ENCODE measurements around the gene MRTFA. TPM values are rescaled to one million over a fixed set of nuclear protein-coding genes. Genes with fewer than 3 reads are reported as not detected.
A peak's percentile ranks its signal among the peaks of the same experiment; 100 is the strongest.

Gene MRTFA
- total and polyA plus RNA-seq, 9 of the 15 experiments (the other 6 are each of a cell fraction or from before 2014, with no cell fraction given): 0.84 to 21.1 (median 3.7) TPM

DNA sequence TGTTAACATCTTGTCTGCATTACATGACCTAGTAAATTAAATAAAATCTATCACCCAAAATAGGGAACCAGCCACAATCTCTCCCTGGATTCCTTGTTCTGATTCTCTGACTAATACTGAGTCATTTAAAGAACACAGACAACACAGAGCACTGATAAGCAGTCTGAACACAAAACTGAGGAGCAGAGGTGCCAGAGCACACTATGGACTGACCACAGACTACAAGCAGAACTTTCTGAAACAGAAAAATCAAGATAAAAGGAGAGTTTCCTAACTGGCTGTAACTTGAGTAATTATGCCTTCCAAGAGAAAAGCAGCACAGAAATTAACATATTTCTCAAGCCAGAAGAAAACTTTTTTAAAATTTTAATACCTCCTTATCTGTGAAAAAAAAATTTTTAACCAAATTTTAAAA, 137.3 kb downstream of the MRTFA start (continued):
- TF ChIP-seq CBFA2T2 (conservative IDR thresholded peaks at IDR 0.05): peak; percentile 78
- no peak for TF ChIP-seq PURB (CRISPR knock-in tag; IDR thresholded peaks at IDR 0.05; ENCODE audit: low read depth)
- TF ChIP-seq, protein P1, sequence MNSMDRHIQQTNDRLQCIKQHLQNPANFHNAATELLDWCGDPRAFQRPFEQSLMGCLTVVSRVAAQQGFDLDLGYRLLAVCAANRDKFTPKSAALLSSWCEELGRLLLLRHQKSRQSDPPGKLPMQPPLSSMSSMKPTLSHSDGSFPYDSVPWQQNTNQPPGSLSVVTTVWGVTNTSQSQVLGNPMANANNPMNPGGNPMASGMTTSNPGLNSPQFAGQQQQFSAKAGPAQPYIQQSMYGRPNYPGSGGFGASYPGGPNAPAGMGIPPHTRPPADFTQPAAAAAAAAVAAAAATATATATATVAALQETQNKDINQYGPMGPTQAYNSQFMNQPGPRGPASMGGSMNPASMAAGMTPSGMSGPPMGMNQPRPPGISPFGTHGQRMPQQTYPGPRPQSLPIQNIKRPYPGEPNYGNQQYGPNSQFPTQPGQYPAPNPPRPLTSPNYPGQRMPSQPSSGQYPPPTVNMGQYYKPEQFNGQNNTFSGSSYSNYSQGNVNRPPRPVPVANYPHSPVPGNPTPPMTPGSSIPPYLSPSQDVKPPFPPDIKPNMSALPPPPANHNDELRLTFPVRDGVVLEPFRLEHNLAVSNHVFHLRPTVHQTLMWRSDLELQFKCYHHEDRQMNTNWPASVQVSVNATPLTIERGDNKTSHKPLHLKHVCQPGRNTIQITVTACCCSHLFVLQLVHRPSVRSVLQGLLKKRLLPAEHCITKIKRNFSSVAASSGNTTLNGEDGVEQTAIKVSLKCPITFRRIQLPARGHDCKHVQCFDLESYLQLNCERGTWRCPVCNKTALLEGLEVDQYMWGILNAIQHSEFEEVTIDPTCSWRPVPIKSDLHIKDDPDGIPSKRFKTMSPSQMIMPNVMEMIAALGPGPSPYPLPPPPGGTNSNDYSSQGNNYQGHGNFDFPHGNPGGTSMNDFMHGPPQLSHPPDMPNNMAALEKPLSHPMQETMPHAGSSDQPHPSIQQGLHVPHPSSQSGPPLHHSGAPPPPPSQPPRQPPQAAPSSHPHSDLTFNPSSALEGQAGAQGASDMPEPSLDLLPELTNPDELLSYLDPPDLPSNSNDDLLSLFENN (IDR thresholded peaks at IDR 0.05; ENCODE audit: low read depth in 2 of 2, low read length in 2 of 2): no peak
- no peak for TF ChIP-seq TGIF2 (CRISPR knock-in tag; IDR thresholded peaks at IDR 0.05)
- no peak for TF ChIP-seq HNRNPK (IDR thresholded peaks at IDR 0.05; ENCODE audit: low read depth, low read length, poor library complexity, severe bottlenecking)
- no peak for TF ChIP-seq TCF7L2 (IDR thresholded peaks at IDR 0.05; ENCODE audit: low read depth, low read length)
- TF ChIP-seq, protein P2, sequence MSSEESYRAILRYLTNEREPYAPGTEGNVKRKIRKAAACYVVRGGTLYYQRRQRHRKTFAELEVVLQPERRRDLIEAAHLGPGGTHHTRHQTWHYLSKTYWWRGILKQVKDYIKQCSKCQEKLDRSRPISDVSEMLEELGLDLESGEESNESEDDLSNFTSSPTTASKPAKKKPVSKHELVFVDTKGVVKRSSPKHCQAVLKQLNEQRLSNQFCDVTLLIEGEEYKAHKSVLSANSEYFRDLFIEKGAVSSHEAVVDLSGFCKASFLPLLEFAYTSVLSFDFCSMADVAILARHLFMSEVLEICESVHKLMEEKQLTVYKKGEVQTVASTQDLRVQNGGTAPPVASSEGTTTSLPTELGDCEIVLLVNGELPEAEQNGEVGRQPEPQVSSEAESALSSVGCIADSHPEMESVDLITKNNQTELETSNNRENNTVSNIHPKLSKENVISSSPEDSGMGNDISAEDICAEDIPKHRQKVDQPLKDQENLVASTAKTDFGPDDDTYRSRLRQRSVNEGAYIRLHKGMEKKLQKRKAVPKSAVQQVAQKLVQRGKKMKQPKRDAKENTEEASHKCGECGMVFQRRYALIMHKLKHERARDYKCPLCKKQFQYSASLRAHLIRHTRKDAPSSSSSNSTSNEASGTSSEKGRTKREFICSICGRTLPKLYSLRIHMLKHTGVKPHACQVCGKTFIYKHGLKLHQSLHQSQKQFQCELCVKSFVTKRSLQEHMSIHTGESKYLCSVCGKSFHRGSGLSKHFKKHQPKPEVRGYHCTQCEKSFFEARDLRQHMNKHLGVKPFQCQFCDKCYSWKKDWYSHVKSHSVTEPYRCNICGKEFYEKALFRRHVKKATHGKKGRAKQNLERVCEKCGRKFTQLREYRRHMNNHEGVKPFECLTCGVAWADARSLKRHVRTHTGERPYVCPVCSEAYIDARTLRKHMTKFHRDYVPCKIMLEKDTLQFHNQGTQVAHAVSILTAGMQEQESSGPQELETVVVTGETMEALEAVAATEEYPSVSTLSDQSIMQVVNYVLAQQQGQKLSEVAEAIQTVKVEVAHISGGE (CRISPR knock-in tag; IDR thresholded peaks at IDR 0.05): 0 out of 6 replicates have a peak, but pooled peaks of 1 of the 3 experiments have one; percentile 31
- TF ChIP-seq ZNF431 (CRISPR knock-in tag; IDR thresholded peaks at IDR 0.05): no peak
- TF ChIP-seq SIRT6 (IDR thresholded peaks at IDR 0.05; ENCODE audit: low read depth, low read length): no peak
- TF ChIP-seq, protein P3, sequence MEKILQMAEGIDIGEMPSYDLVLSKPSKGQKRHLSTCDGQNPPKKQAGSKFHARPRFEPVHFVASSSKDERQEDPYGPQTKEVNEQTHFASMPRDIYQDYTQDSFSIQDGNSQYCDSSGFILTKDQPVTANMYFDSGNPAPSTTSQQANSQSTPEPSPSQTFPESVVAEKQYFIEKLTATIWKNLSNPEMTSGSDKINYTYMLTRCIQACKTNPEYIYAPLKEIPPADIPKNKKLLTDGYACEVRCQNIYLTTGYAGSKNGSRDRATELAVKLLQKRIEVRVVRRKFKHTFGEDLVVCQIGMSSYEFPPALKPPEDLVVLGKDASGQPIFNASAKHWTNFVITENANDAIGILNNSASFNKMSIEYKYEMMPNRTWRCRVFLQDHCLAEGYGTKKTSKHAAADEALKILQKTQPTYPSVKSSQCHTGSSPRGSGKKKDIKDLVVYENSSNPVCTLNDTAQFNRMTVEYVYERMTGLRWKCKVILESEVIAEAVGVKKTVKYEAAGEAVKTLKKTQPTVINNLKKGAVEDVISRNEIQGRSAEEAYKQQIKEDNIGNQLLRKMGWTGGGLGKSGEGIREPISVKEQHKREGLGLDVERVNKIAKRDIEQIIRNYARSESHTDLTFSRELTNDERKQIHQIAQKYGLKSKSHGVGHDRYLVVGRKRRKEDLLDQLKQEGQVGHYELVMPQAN (IDR thresholded peaks at IDR 0.05; ENCODE audit: borderline replicate concordance): no peak
- TF ChIP-seq MCM3 (IDR thresholded peaks at IDR 0.05): no peak
- no peak for TF ChIP-seq GATAD2B (IDR thresholded peaks at IDR 0.05; ENCODE audit: borderline replicate concordance)
- no peak for TF ChIP-seq IRF2 (CRISPR knock-in tag; IDR thresholded peaks at IDR 0.05)
- TF ChIP-seq, protein P4, sequence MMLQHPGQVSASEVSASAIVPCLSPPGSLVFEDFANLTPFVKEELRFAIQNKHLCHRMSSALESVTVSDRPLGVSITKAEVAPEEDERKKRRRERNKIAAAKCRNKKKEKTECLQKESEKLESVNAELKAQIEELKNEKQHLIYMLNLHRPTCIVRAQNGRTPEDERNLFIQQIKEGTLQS (IDR thresholded peaks at IDR 0.05): peak; percentile 86
- TF ChIP-seq, protein P4 (CRISPR knock-in tag; conservative IDR thresholded peaks at IDR 0.05): no peak
- no peak for TF ChIP-seq THRAP3 (IDR thresholded peaks at IDR 0.05; ENCODE audit: borderline replicate concordance)
